Progenitor cell of endocrine pancreas (in vitro differentiated cells): ENCODE measurements around the gene PAX2. TPM values are rescaled to one million over a fixed set of nuclear protein-coding genes. Genes with fewer than 3 reads are reported as not detected.

Experiments
- DNase-seq: peaks from one replicate; pipeline ENCODE4 v3.0.0; 2021; ENCODE audit warnings: low spot score; ENCODE audit not compliant: unreplicated experiment
- H3K27ac Mint-ChIP-seq: 2 replicates; pipeline ENCODE4 v1.8.0; 2021; ENCODE audit warnings: mild to moderate bottlenecking, moderate library complexity, mixed read lengths
- H3K27me3 Mint-ChIP-seq: 2 replicates; pipeline ENCODE4 v1.8.0; 2021; ENCODE audit warnings: mixed read lengths
- H3K36me3 Mint-ChIP-seq: 2 replicates; pipeline ENCODE4 v1.8.0; 2022; ENCODE audit warnings: mixed read lengths; ENCODE audit not compliant: insufficient read depth
- H3K4me1 Mint-ChIP-seq: 2 replicates; pipeline ENCODE4 v1.8.0; 2021; ENCODE audit warnings: low read depth, mixed read lengths
- H3K4me3 Mint-ChIP-seq: 2 replicates; pipeline ENCODE4 v1.8.0; 2021; ENCODE audit warnings: low read depth, mild to moderate bottlenecking, moderate library complexity, mixed read lengths
- H3K9me3 Mint-ChIP-seq: 2 replicates; pipeline ENCODE4 v1.8.0; 2021; ENCODE audit warnings: low read depth, mixed read lengths
- total RNA-seq: library from RNA; stranded (reverse); gene quantifications from 2 replicates; pipeline ENCODE4 v1.2.1, GENCODE V29; 2021
- TF ChIP-seq, protein P1 (sequence below): fragments of 200-600 bp; sonication (generic); IDR thresholded peaks from one replicate; pipeline ENCODE4 v1.5.0; 2021; ENCODE audit warnings: antibody characterized with exemption, mild to moderate bottlenecking; ENCODE audit not compliant: unreplicated experiment

The PAX2 gene
- total RNA-seq, 1 donor from 2014 or later, result not detected

DNA sequence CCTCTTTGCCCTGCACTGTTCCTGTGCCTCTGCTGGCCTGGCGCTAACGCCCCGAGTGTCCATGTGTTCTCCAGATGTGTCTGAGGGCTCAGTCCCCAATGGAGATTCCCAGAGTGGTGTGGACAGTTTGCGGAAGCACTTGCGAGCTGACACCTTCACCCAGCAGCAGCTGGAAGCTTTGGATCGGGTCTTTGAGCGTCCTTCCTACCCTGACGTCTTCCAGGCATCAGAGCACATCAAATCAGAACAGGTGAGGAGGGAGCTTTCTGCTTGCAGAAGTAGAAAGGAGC, 60.9 kb downstream of the PAX2 start:
- Mint-ChIP-seq H3K27me3 (peaks cover 65% of the 10 kb centered on the region), H3K4me3 (no peak overlapping the region), H3K4me1 (peaks cover 45% of the 10 kb centered on the region), H3K36me3 (no peaks in the 10 kb centered on the region), H3K27ac (no peak overlapping the region), H3K9me3 (no peaks in the 10 kb centered on the region)
- TF ChIP-seq, protein P1, sequence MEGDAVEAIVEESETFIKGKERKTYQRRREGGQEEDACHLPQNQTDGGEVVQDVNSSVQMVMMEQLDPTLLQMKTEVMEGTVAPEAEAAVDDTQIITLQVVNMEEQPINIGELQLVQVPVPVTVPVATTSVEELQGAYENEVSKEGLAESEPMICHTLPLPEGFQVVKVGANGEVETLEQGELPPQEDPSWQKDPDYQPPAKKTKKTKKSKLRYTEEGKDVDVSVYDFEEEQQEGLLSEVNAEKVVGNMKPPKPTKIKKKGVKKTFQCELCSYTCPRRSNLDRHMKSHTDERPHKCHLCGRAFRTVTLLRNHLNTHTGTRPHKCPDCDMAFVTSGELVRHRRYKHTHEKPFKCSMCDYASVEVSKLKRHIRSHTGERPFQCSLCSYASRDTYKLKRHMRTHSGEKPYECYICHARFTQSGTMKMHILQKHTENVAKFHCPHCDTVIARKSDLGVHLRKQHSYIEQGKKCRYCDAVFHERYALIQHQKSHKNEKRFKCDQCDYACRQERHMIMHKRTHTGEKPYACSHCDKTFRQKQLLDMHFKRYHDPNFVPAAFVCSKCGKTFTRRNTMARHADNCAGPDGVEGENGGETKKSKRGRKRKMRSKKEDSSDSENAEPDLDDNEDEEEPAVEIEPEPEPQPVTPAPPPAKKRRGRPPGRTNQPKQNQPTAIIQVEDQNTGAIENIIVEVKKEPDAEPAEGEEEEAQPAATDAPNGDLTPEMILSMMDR, result no peak
- no peak for DNase-seq

DNA sequence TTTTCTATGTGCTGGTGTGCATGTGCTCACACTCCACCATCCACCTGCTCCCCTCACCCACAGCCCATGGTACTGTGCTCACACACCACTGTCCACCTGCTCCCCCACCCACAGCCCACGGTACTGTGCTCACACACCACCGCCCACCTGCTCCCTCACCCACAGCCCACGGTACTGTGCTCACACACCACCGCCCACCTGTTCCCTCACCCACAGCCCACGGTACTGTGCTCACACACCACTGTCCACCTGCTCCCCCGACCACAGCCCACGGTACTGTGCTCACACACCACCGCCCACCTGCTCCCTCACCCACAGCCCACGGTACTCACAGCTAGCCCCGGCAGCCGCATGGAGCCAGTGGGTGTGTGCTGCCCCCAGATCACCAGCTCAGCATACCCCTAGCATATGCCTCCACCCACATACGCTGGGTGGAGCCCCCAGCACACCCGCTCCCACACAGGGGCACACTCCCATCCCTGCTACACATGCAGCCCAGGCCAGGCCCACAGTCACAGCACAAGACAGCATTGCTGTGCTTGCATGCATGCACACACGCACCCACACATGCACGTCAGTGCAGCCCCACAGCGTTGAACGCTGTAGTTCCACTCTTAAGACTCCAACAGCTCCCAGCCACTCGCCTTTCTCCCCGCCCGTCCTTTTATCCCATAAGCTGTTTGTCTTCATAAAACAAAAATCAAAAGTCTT, 62.0 kb downstream of the PAX2 start:
- H3K27me3 Mint-ChIP-seq, result peaks cover 76% of the 10 kb centered on the region
- H3K27ac Mint-ChIP-seq, result no peak overlapping the region
- peaks cover 34% of the 10 kb centered on the region for H3K4me1 Mint-ChIP-seq
- no peak overlapping the region for H3K4me3 Mint-ChIP-seq
- no peaks in the 10 kb centered on the region for H3K36me3 Mint-ChIP-seq
- TF ChIP-seq, protein P1, result no peak
- no peaks in the 10 kb centered on the region for H3K9me3 Mint-ChIP-seq
- no peak for DNase-seq

DNA sequence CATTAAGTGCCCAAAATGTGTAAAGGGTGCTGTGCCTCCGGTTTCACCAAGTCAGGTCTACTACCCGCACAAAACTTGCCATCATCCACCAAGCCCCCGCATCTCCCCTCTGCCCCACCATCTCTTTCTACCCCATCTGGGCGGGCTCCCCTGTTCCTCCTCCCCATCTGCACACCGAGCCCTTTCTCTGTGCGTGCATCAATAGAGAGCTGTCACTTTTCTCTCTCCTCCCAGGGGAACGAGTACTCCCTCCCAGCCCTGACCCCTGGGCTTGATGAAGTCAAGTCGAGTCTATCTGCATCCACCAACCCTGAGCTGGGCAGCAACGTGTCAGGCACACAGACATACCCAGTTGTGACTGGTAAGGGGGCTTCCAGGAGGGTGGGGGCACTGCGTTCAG, 63.5 kb downstream of the PAX2 start:
- Mint-ChIP-seq H3K4me1 (peaks cover 19% of the 10 kb centered on the region), H3K27me3 (peaks cover 80% of the 10 kb centered on the region), H3K36me3 (no peaks in the 10 kb centered on the region), H3K27ac (no peak overlapping the region), H3K4me3 (no peak overlapping the region), H3K9me3 (no peaks in the 10 kb centered on the region)
- TF ChIP-seq, protein P1, result no peak
- no peak for DNase-seq

DNA sequence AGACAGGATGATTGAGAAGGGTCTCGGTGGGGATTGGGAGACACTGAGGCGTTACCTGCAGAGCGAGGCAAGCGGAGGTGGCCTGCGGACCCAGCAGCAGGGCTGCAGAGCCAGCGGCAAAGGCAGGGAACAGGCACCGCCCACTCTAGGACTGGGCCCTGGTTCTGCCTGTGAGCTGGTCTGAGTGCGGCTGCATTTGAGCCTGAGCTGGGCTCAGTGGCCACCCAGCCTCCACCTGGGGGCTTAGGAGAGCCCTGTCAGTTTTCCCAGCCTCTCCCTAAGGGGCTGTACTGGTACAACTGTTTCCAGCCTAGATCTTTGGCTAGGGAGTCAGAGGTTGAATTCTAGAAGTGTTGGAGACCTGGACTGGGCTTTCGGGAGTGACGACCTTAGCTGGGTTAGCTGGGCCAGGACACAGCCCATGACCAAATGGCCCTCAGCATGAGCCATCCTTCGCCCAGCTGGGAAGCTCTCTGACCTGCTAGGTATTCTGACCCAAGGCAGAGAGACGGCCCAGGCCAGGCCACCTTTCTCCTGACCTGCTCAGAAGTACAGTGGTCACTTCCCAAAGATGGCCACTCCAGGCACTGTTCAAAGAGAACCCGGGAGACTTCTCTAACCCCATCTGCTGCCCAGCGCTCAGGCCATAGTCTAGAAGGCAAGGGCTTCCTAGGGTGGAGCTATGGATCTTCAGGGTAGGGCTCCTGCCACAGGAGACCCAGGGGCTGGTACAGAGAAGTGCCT, 64.9 kb downstream of the PAX2 start:
- Mint-ChIP-seq H3K4me3 (no peak overlapping the region), H3K9me3 (no peaks in the 10 kb centered on the region), H3K27ac (no peak overlapping the region), H3K36me3 (no peaks in the 10 kb centered on the region), H3K4me1 (peaks cover 11% of the 10 kb centered on the region), H3K27me3 (peaks cover 87% of the 10 kb centered on the region)
- DNase-seq, result no peak
- TF ChIP-seq, protein P1, result no peak

DNA sequence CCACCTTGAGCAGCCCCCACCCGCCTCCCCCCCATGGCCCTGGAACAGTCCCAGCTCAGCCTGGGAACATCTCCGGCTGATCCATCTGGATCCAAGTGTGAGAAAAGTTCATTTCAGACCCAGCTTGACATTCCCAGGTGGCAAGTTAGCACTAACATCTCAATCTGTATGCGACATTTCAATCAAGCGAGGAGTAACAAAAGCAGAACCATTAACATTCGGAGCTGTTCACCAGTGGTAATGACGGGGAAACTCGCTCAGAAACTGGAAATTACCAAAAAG, 65.4 kb downstream of the PAX2 start:
- DNase-seq, result no peak
- Mint-ChIP-seq H3K36me3 (no peaks in the 10 kb centered on the region), H3K27me3 (peaks cover 86% of the 10 kb centered on the region), H3K27ac (no peak overlapping the region), H3K4me3 (no peak overlapping the region), H3K4me1 (peaks cover 9% of the 10 kb centered on the region), H3K9me3 (no peaks in the 10 kb centered on the region)
- TF ChIP-seq, protein P1, result no peak
